Ascending aorta (tissue), 2 donors: Measurements from ENCODE around the gene CAVIN3. TPM values are rescaled to one million over a fixed set of nuclear protein-coding genes. Genes with fewer than 3 reads are reported as not detected.
A peak's percentile ranks its signal among the peaks of the same experiment; 100 is the strongest.

Experiments used
- DNase-seq, 2 donors: peaks; one replicate each; pipeline ENCODE4 v3.0.0-alpha.2; 2019; ENCODE audit warnings: low spot score in 2 of 2
- H3K27ac ChIP-seq, 2 donors: fragments of 200-600 bp; sonication (generic); one replicate each; pipeline ENCODE4 v1.5.1; 2016 to 2017; ENCODE audit warnings: mild to moderate bottlenecking in 1 of 2
- H3K27me3 ChIP-seq: fragments of 200-600 bp; sonication (generic); one replicate; pipeline ENCODE4 v1.5.1; 2017
- H3K36me3 ChIP-seq, 2 donors: fragments of 200-600 bp; sonication (generic); one replicate each; pipeline ENCODE4 v1.5.1; 2016
- H3K4me1 ChIP-seq, 2 donors: fragments of 200-600 bp; sonication (generic); one replicate each; pipeline ENCODE4 v1.5.1; 2016 to 2017; ENCODE audit warnings: mild to moderate bottlenecking in 1 of 2
- H3K4me3 ChIP-seq, 2 donors: fragments of 200-600 bp; sonication (generic); one replicate each; pipeline ENCODE4 v1.5.1; 2016 to 2017; ENCODE audit warnings: mild to moderate bottlenecking in 1 of 2
- H3K9me3 ChIP-seq, 2 donors: fragments of 200-600 bp; sonication (generic); one replicate each; pipeline ENCODE4 v1.5.1; 2016
- CTCF ChIP-seq, 3 experiments: fragments of 200-600 bp in 2 of 3; fragments of 450-650 bp in 1 of 3; sonication (generic) in 2 of 3; IDR thresholded peaks; one replicate each; pipeline ENCODE4 v1.5.1; 2016 to 2019; ENCODE audit warnings: antibody characterized with exemption in 3 of 3, mild to moderate bottlenecking in 1 of 3, moderate library complexity in 1 of 3
- intact Hi-C: fragments of 100-400 bp; cut with DNase I; formaldehyde crosslinking; loops from one replicate; pipeline ENCODE4 v1.15.1; 2023
- total RNA-seq: library from RNA; depleted of rRNA; stranded (reverse); fragments of >200 nt; gene quantifications from one replicate; pipeline ENCODE4 v1.1.0, GENCODE V29; 2016

CAVIN3 gene
- total RNA-seq, 1 donor from 2014 or later, result 596 TPM

GRCh38 chr11:6350486-6350885 lies 30.2 kb upstream of the CAVIN3 start:
- no peak for TF ChIP-seq CTCF (IDR thresholded peaks at IDR 0.05)
- Histone ChIP-seq H3K36me3 (no peaks in the 10 kb centered on the region), H3K4me3 (no peak overlapping the region), H3K4me1 (no peaks in the 10 kb centered on the region), H3K27me3 (no peaks in the 10 kb centered on the region), H3K27ac (no peak overlapping the region), H3K9me3 (no peaks in the 10 kb centered on the region)
- intact Hi-C loops, result no loop called here
- DNase-seq, result no peak

GRCh38 chr11:6350043-6350442 lies 29.7 kb upstream of the CAVIN3 start:
- H3K4me1 ChIP-seq, result no peaks in the 10 kb centered on the region
- TF ChIP-seq CTCF (IDR thresholded peaks at IDR 0.05), result no peak
- intact Hi-C loops, result no loop called here
- no peaks in the 10 kb centered on the region for H3K9me3 ChIP-seq
- no peak overlapping the region for H3K27ac ChIP-seq
- H3K4me3 ChIP-seq, result no peak overlapping the region
- no peak for DNase-seq
- no peaks in the 10 kb centered on the region for H3K27me3 ChIP-seq
- no peaks in the 10 kb centered on the region for H3K36me3 ChIP-seq

GRCh38 chr11:6345366-6345765 lies 25.1 kb upstream of the CAVIN3 start:
- intact Hi-C loops, result no loop called here
- no peak for TF ChIP-seq CTCF (IDR thresholded peaks at IDR 0.05)
- Histone ChIP-seq H3K27me3 (no peaks in the 10 kb centered on the region), H3K27ac (no peak overlapping the region), H3K9me3 (no peaks in the 10 kb centered on the region), H3K36me3 (no peaks in the 10 kb centered on the region), H3K4me3 (no peak overlapping the region), H3K4me1 (no peaks in the 10 kb centered on the region)
- DNase-seq, result no peak

GRCh38 chr11:6336293-6336692 lies 16.0 kb upstream of the CAVIN3 start:
- intact Hi-C loops, result no loop called here
- Histone ChIP-seq H3K4me3 (no peak overlapping the region), H3K27ac (no peak overlapping the region), H3K9me3 (no peaks in the 10 kb centered on the region), H3K36me3 (no peaks in the 10 kb centered on the region), H3K4me1 (peaks cover 0 to 13% of the 10 kb centered on the region in 2 donors), H3K27me3 (no peaks in the 10 kb centered on the region)
- DNase-seq, result no peak
- no peak for TF ChIP-seq CTCF (IDR thresholded peaks at IDR 0.05)

- no peak overlapping the region for H3K4me3 ChIP-seq
- no peaks in the 10 kb centered on the region for H3K27me3 ChIP-seq
- H3K27ac ChIP-seq, result no peak overlapping the region
- intact Hi-C loops, result no loop called here
- peaks cover 0 to 13% of the 10 kb centered on the region in 2 donors for H3K4me1 ChIP-seq
- H3K36me3 ChIP-seq, result no peaks in the 10 kb centered on the region
- H3K9me3 ChIP-seq, result no peaks in the 10 kb centered on the region
- TF ChIP-seq CTCF (IDR thresholded peaks at IDR 0.05), result no peak
- DNase-seq, result no peak
Measured at GRCh38 chr11:6334806-6335205, 14.5 kb upstream of the CAVIN3 start.

GRCh38 chr11:6333095-6333494 lies 12.8 kb upstream of the CAVIN3 start:
- peaks cover 0 to 15% of the 10 kb centered on the region in 2 donors for H3K4me1 ChIP-seq
- no peak overlapping the region for H3K4me3 ChIP-seq
- no peak for TF ChIP-seq CTCF (IDR thresholded peaks at IDR 0.05)
- no peaks in the 10 kb centered on the region for H3K36me3 ChIP-seq
- intact Hi-C loops, result no loop called here
- DNase-seq, result no peak
- H3K9me3 ChIP-seq, result no peaks in the 10 kb centered on the region
- peak overlapping the region; percentile 3 to 8 for H3K27ac ChIP-seq
- no peaks in the 10 kb centered on the region for H3K27me3 ChIP-seq
